ENCODE measurements around the gene CALHM6.

DNA sequence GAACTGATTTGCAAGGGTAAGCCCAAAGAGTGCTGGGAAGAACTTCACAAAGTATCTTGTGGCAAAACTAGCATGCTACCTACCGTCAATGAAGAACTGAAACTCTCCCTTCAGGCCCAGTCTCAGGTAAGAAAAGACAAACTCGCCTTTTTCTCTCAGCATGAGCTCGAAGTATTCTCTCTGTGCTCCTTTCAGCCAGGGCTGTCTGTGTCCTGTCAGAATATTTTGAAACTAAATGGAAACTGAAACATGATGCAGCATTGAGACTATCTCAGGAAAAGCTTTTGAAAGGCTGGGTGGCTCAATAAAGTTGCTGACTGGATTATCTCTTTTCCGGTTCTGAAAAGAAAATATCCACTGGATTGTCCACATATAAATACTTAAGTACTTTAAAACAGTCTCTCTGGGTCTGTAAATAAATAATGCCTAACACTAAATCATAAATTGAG lies 51.0 kb downstream of the CALHM6 start:
- TF ChIP-seq CTCF (IDR thresholded peaks at IDR 0.05) (no peak), POLR2AphosphoS5 (IDR thresholded peaks at IDR 0.05) (no peak)
